ENCODE results near the gene CADPS. TPM values are rescaled to one million over a fixed set of nuclear protein-coding genes. Genes with fewer than 3 reads are reported as not detected.

The CADPS gene
- total RNA-seq, 4 donors from 2014 or later = 2.2 to 6.9 TPM; not detected in 2

DNA sequence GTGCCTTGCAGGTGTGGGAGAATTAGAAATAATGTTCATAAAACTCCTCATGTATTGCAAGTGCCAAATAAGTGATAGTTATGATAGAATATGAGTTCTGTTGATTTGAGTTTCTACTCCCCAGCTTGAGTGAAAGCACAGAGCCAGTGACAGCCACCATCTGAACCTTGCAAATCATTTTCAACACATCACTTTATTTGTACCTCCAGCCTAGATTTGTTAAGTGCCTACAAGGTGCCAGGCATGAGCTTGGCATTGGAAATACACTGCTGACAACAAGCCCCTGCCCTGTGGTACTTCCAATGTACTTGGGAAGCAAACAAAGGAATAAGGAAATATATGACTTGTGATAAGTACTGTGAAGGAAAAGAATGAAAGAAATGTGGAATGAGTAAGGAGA is 518.9 kb downstream of the CADPS start:
- intact Hi-C loops (cut with DNase I; ENCODE audit: low total_unique reads) = no loop called here
- no peak for DNase-seq (ENCODE audit: low spot score in 2 of 2)
- TF ChIP-seq POLR2A (IDR thresholded peaks at IDR 0.05) = no peak
- TF ChIP-seq, protein P1, sequence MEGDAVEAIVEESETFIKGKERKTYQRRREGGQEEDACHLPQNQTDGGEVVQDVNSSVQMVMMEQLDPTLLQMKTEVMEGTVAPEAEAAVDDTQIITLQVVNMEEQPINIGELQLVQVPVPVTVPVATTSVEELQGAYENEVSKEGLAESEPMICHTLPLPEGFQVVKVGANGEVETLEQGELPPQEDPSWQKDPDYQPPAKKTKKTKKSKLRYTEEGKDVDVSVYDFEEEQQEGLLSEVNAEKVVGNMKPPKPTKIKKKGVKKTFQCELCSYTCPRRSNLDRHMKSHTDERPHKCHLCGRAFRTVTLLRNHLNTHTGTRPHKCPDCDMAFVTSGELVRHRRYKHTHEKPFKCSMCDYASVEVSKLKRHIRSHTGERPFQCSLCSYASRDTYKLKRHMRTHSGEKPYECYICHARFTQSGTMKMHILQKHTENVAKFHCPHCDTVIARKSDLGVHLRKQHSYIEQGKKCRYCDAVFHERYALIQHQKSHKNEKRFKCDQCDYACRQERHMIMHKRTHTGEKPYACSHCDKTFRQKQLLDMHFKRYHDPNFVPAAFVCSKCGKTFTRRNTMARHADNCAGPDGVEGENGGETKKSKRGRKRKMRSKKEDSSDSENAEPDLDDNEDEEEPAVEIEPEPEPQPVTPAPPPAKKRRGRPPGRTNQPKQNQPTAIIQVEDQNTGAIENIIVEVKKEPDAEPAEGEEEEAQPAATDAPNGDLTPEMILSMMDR (IDR thresholded peaks at IDR 0.05) = no peak
- H3K4me3 ChIP-seq (ENCODE audit: low read depth, poor library complexity, severe bottlenecking) = no peak overlapping the region

DNA sequence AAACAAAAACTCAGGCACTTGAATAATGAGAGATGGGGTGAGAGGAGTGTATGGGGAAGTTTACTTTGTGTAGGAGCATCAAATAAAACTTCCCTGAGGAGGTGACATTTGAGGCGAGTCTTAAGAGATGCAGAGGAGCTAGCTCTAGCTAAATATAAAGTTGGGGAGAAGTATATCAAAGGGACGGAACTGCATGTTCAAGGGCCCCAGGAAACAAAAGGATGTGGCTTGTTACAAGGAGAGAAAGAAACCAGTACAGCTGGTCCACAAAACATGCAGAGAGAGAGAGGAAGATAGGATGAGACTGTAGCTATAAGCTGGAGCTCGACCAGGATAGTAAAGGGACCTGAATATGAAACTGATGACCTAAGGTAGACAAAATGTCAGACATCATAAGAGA is 519.5 kb downstream of the CADPS start:
- intact Hi-C loops (cut with DNase I; ENCODE audit: low total_unique reads) = no loop called here
- no peak overlapping the region for H3K4me3 ChIP-seq (ENCODE audit: low read depth, poor library complexity, severe bottlenecking)
- DNase-seq (ENCODE audit: low spot score in 2 of 2) = no peak
- TF ChIP-seq, protein P1 (IDR thresholded peaks at IDR 0.05) = no peak
- TF ChIP-seq POLR2A (IDR thresholded peaks at IDR 0.05) = no peak
- WGBS, 2 donors = 80 to 82% methylated on average over 3 of the region's 3 CpGs
